Amniotic epithelial cell (primary cell): Measurements from ENCODE around the gene CAPN2.

Experiments
- DNase-seq: peaks from one replicate; pipeline ENCODE4 v3.0.0-alpha.2; 2010; ENCODE audit warnings: low read depth

Gene CAPN2

DNA sequence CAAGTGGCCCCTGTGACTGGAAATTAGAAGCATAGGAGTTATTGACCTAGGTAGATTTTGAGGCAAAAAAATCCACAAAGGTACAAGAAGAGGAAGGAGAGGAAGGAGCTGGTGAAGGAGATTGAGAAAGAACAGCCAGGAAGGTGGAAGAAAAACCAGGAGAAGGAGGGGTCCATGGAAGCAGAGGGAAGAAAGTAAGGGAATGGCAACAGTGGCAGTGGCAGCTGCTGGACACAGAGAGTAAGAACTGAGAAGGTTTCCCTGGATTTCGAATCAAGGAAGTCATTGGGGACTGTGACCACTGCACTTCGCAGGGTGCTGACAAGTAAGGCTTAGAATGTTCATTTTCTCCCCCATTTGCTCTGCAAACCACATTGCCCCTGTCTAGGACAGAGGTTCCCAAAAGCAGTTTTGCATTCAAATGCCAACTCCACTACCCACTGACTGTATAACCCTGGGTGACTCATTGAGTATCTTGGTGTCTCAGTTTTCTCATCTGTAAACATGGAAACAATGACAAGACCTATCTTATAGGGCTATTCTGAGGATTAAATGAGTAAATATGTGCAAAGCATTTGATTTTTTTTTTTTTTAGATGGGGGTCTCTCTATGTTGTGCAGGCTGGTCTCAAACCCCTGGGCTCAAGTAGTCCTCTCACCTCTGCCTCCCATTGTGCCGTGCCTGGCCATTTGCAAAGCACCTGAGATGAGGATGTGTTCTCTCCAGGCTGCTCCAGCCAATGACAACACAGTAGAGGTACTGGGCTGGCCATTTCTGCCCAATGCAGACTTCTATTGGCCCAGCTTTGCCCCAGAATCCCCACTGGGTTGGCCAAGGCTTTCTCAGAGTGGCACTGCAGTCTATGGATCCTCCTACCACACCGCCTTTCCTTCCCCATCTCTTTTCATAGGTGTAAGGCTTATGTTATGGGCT is 9.3 kb upstream of the CAPN2 start:
- DNase-seq, result peak; percentile 49

DNA sequence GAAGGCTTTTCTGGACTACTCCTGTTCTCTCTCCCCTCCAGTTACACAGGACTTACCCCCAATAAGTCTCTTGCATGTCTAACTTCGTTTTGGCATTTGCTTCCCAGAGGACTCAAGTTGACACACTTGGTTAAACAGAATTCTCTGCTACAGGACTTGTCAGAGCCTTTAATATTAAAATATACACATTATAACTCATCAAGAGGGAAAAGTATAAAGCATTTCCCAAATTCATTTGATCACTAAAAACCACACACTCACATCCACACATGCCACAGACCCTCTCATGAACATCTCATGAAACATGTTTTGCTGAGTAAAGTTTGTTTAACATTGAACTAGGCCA is 8.7 kb upstream of the CAPN2 start:
- DNase-seq, result no peak

DNA sequence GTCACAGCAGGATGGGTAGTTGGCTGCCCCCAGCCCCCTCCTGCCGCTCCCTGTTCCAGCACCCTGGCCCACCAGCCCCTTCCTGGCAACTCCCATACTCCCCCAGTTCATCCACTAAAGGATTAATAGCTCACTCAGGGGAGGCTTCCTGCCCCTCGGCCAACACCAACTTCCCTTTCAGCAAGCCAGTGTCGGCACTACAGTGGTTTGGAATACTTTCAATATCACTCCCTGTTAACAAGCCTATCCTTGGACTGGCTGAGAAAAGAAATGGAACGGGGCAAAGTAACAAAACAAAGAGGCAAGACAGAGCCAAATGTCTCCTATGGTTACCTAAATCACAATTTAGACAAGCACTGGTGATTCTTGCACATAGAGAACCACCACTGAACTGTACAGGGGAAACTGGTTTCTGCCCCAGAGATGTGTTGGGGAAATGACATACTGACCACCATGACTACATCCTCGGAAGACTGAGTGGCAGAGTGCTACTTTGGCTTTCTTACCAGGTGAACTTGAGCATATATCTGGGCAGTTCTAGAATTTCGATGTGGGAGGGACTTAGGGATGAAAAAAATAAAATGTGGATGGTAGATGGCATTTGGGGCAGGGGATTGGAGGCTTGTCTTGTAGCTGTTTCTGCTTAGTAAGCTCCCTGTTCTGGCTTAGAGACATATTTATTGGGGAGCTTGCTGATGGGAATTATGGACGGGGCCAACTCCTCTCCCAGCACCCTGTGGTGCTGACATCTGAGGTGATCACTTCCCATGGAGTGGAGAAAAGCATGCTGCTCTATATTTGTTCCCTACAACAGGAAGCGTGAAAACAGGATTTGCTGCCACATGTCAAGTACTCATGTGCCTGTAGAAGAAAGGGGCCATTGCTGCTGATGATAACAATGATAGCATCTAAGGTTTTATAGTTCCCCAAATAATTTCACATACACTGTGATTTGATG is 7.1 kb upstream of the CAPN2 start:
- DNase-seq, result peak; percentile 58

DNA sequence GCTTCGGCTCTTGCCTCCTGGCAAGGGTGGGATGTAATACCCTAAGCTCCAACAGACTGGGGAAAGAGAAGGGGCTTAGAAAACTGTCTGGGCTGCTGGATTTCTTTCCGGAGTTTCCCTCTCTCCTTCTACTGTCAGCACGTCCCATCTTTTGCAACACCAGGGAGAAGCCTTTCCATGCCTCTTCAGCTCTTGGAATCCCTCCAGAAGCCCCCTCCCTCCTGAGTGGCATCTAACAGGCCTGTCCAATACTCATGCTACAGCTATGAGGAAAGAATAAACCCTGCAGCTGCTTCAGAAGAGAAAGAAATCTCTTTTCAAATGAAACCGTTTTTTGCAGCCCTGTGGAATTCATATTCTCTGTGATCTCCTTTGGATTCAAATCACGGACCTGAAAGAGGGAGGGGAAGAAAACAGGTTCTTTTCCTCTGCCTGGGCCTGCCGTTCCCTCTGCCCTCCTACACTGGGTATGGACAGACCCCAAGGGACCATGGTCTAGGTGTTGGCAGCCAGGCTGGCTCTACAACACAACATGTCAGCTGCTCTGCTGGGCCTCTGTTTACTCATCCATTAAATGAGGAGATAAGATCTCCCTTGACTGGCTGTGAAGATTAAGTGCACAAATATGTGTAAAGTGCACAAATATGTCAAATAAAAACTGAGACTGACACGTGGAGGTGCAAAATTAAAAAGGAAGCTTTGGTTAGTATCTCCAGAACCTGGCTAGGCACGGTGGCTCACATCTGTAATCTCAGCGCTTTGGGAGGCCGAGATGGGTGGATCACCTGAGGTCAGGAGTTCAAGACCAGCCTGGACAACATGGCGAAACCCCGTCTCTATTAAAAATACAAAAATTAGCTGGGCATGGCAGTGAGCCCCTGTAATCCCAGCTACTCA is 6.0 kb upstream of the CAPN2 start:
- DNase-seq, result peak; percentile 97

DNA sequence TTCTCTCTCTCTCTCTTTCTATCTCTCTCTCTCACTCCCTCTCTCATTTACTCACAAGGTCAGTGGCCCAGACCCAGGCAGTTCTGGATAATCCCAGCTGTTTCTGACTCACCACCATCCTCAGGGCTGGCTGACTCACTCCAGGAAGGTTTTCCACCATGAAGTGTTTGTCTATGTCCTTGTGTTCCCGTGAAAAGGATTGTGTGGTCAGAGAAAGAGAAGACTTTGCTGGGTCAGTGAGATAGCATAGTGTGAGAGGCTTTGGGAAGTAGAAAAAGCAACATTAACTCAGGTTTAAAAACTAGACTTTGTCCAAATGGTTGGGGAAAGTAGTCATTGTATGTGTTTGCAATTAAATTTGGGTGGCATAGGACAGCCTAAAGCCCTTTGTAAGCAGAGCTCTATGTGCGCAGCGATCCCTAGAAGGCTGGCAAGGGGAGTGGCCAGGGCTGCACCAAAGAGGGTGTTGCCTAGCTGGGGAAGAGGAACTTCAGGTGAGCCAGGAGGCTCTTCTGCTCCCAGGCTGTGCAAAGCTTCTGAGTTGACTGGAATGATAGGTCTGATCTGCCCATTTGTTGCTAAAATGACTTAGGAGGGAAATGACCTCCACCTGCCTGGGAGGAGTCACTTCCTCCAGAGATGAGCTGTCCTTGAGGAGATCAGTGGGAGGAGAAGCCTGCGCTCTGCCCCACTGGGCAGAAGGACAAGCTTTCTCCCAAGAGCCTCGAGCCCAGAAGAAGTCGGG is 4.9 kb upstream of the CAPN2 start:
- DNase-seq, result peak; percentile 100

DNA sequence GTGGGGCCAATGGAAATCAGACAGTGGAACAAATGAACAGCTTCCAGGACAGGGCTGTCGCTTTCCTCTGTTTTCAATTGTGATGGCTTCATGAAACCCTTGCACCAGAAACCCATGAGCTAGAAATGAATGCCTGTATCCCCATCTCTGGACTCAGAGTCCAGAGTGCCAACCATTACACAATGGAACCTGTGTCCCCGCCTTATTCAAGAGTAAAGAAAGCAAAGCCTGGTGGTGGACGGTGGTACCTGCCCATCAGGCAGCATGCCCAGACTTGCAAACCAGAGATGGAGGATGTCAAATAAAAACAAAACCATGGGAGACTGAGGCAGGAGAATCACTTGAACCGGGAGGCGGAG is 4.4 kb upstream of the CAPN2 start:
- DNase-seq, result no peak

DNA sequence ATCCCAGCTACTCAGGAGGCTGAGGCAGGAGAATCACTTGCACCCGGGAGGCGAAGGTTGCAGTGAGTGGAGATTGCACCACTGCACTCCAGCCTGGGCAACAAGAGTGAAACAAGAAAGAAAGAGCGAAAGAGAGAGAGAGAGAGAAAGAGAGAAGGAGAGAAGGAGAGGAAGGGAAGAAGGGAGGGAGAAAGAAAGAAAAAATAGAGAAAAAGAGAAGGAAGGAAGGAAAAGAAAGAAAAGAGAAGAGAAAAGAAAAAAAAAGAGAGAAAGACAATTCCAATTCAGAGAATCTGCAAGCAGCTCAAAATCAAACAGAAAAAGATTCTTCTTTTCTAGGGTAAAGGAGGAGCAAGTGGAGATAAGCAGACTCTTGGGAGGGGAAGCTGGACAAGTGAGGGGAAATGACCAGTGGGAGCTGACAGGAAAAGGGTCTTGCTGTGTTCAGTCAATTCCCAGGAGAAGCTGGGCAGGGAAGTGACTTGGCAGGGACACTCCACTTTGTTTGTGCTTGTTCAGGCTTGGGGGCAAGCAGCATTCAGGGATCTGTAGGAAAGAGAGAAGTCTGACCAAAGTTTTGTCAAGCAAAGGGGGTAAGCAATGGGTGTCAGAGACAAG is 3.6 kb upstream of the CAPN2 start:
- no peak for DNase-seq

DNA sequence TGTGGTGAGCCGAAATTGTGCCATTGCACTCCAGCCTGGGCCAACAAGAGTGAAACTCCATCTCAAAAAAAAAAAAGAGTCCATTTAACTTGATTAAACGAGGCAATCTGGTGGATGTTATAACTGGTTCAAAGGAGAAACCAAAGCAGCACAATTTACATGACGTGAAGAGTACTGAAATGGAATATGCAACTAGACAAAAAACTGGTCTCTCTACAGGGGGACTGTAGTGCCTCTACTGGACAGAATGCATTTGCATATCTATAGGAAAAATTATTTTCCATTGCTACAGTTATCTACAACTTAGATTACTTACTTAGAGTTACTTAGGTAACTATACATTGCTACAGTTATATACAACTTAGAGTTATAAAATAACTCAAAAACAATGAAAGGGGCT is 2.7 kb upstream of the CAPN2 start:
- no peak for DNase-seq

DNA sequence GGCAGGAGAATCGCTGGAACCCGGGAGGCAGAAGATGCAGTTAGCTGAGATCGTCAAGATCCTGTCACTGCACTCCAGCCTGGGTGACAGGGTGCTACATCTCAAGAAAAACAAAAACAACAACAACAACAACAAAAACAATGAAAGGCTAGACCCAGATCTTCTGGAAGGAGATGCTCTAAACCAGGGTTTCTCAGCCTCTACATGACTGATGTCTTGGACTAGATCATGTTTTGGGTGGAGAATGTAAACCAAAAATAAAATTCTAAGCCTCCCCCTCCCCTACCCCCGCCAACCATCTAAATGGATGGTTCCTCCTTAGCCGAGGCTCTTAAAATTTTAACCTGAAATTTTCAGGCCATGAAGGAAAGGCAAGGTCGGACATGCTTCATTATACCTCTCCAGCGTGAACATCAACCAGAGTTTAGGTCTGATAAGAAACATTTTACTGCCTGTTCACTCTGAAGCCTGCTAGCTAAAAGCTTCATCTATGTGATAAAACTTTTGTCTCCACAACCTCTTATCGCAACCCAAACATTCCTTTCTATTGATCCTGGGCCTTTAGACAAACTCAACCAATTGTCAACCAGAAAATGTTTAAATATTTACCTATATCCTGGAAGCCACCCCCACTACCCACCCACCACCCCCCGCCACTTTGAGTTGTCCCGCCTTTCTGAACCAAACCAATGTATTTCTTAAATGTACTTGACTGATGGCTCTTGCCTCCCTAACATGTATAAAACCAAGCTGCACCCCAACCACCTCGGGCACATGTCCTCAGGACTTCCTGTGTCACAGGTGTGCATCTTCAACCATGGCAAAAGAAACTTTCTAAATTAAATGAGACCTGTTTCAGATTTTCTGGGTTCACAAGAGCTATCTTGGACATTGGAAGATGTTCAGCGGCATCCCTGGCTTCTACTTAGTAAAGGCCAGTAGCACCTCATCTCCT is 1.9 kb upstream of the CAPN2 start:
- DNase-seq, result no peak

DNA sequence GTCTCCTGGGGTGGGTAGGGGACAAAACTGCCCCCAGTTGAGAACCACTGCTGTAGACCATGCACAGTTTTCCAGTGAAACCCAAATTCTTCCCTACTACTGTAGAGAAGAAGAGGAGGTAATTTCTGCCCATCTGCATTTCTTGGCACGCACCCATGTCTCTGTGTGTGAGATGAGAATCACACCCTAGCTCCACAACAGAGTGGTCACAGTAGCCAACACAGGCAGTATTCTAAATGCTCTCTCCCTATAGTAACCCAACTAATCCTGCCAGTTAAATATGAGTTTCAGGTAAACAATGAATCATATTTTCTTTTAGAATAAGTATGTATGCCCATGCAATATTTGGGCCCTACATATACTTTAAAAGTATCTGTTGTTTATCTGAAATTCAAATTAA is 1.2 kb upstream of the CAPN2 start:
- no peak for DNase-seq

DNA sequence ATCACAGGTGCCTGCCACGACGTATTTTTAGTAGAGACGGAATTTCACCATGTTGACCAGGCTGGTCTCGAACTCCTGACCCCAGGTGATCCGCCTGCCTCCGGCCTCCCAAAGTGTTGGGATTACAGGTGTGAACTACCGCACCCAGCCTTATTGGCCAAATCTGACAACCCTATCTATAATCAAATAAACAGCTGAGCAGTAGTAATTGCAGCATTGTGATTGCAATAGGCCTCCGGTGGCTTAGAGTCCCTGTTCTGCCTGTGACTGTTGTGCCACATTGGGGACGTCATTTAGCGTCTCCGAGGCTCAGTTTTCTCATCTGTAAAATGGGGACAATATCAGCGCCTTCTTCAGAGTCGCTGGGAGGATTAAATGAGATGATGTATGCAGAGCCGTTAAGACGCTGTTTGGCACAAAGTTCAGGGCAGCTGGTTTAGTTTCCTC is 569 bp upstream of the CAPN2 start:
- no peak for DNase-seq

DNA sequence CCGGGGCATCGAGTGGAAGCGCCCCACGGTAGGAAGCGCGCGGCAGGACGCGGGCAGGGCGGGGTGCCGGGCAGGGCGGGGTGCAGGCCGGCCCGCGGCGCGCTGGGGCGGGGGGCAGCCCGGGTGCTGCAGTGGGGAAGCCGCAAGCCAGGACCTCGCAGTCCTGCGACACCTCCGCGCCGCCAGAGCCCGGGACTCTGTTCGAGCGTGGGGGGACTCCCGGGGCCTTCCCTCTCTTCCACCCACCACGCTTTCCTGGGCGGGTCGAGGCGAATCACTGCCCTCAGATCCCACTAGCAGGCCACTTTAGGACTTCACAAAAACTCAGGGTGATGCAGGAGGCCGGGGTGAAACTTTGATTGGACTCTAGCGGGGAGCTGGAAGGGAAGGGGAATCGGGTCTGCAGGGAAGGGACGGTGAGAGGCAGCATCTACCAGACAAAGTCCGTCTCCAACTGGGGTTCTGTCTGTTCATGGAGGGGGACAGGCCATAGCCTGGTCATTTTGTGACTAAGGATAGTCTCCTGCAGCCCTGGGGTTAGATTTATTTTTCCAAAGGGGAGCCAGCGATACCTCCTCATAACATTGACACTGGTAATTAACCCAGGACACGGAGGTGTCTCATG is 623 bp downstream of the CAPN2 start:
- DNase-seq, result no peak

DNA sequence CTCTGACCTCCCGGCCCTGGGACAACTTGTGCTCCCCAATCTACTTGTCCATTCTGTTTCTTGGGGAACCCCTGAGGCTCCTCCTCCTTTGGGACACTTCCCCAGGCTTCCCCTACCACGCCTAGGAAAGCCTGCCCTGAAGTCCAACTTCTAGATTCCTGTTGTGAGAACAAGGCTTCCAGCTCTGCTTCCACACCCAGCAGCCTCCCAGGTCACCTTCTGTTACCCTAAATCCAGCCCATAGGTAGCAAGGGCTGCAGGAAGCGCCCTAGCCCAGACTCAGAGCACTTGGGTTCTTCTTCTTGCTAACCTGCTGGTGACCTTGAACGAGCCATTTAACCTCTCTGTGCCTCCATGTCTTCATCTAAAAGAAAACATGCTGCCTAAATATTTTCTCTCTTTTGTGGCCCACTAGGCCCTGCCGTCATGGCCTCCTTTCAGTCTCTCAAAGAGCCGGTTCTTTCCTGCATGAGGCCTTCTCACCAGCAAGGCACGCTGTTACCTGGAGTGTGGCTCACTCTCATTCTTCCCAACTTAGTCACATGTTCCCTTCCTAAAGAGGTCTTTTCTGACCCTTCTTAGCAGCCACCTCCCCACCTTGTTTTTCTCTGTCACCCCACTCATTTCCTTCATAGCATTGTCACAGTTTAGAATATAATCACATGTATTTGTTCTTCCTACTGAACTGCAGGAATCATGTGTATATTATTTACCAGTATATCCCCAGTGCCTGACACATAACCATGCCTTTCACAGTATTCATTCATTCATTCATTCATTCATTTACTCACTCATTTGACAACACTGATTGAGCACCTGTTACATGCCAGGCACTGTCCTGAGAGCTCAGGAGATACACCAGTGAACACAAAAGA is 1.4 kb downstream of the CAPN2 start:
- peak; percentile 51 for DNase-seq

DNA sequence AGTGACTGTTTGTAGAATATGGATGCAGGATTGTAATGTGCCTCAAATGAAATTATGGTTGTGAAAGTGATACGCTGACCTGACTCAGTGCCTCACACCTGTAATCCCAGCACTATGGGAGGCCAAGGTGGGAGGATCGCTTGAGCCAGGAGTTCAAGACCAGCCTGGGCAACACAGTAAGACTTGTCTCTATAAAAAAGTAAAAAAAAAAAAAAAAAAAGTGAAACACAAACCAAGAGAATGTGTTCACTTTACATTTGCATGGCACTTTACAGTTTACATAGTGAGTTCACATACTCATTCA is 2.0 kb downstream of the CAPN2 start:
- DNase-seq, result no peak

DNA sequence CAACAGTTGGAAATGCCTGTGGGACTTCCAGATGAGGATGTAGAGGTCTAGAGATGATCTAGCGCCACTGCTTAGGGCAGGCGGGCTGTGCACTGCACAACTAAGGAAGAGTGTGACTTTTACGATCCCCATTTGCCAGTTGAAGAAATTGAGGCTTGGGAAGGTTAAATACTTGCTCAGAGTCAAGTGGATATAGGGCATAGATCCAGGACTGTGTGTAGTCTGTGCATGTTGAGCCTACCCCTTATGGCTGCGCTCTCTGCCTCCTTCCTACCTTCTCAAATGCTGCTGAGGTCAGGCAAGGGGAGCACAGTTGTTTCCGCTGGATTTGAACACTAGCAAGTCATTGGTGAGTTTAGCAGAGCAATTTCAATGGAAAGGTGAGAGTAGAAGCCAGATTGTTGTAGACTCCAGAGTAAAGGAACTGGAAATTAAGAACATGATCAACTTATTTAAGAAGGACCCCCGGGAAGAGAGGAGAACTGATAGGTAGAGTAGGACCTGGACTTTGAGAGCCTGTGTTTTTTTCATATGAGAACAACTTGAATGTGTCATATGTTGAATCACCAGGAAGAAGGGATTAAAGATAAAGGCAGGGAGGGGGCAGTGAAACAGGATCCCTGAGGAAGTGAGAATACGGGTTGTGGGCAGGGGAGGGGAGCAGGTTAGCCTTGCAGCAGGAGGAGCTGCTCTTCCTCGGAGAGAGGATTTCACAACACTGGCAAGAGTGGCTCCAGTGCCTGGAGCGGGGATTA is 2.7 kb downstream of the CAPN2 start:
- DNase-seq, result peak; percentile 96

DNA sequence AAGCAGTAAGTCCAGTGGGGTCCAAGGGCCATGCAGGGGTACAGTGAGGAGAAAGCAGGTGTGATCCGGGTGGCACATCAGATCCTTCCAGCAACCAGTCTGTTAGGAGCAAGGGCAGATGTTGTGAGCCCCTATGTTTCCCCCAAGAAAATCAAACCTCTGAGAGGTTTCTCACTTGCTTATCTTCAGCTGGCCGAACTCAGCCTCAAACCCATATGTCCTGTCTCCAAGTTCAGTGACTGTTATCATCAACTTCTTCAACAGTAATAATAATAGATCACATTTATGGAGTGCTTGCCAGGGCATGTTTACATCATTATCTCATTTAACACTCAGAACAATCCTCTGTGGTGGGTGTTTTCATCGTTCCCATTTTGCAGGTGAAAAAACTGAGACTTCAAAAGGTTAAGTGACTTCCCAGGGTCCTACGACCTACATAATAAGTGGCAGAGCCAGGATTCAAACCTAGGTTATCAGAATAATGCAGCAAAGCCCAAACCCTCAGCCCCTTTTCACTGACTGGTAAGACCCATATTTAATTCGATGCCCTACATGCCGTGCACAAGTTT is 3.3 kb downstream of the CAPN2 start:
- peak; percentile 63 for DNase-seq

DNA sequence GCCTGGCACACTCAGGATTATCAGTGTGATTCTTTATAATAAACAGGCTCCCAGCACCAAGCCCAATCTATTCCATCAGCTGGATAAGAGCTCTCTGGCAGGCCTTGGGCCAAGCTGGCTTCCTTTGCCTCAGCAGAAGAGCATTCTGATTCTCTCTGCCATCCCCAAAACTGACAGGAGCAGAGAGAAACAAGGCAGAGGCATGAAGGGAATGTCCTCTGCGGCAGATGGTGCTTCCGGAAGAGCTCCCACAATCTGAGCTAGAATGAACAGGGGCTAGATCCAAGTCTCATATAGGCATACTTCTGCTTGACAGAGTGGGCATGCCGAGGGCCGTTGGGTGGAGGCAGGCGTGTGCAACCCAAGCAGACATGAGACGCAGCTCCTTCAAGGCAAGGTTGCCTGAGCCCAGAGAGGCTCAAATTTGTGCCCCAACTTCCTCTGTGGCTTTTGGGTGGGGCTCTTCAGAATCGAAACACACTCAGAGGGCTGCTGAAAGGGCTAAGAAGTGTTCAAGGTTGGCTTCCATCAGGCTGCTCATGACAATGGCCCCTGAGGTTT is 4.0 kb downstream of the CAPN2 start:
- DNase-seq, result peak; percentile 84
